C4-2B (cell line): ENCODE data around the gene PUS3.
A peak's percentile ranks its signal among the peaks of the same experiment; 100 is the strongest.
"Not testable (repeated sequence)": the region's sequence is repeated elsewhere in the genome, so short reads cannot be mapped to it uniquely, and the experiment has no call there.

Experiments used
- H3K27ac ChIP-seq: fragments of 450-650 bp; 2 replicates; pipeline ENCODE4 v1.5.1; 2017
- ZFX ChIP-seq: fragments of 450-650 bp; IDR thresholded peaks from 2 replicates; pipeline ENCODE4 v1.6.1; 2017
- TF ChIP-seq, protein P1 (sequence below): fragments of 450-650 bp; conservative IDR thresholded peaks from 2 replicates; pipeline ENCODE4 v1.5.1; 2017; ENCODE audit warnings: mild to moderate bottlenecking

Gene PUS3

DNA sequence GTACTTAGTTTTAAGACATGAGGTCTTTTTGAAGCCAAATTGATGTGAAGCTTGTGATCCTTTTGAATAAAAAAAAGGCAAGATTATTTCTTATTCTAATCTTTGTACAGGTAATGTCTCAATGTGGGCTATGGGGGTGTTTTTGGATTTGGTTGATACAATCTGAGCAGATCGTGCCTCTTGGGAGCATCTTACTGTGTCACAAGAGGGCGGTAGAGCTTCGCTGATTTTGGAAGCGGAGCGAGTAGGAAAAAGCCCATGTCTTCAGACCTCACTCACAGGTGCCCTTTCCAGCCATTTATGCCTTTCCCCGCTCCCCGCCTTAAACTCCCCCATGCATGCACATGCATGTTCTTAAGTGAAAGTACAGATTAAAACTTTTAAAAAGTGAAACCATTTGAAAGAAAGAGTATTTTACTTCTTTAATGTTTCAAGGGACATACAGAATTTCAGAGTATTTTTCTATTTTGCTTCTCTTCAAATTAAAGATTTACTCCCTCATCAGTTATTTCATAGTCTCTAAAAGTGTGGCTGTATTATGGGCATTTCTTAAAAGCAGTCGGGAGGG lies 20.1 kb upstream of the PUS3 start:
- H3K27ac ChIP-seq = no peak overlapping the region

DNA sequence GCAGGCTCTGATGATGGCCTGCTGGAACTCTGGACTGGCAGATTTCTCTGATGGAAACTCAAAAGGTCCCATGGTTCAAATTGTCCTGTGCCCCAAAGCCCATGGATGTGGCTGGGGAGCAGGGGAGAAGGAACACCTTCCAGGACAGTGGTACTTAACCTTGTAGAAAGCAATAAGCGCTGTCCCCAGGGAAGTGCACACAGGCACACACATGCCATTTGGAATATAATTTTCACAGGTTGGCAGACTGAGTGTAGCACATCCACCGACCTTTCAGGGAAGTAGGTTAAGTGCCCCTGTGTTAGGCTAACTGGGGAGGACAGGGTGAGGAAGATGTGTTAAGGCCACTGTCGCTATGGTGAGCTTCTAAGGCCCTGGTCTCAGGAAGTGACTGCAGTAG lies 19.1 kb upstream of the PUS3 start:
- TF ChIP-seq ZFX = no peak
- TF ChIP-seq, protein P1, sequence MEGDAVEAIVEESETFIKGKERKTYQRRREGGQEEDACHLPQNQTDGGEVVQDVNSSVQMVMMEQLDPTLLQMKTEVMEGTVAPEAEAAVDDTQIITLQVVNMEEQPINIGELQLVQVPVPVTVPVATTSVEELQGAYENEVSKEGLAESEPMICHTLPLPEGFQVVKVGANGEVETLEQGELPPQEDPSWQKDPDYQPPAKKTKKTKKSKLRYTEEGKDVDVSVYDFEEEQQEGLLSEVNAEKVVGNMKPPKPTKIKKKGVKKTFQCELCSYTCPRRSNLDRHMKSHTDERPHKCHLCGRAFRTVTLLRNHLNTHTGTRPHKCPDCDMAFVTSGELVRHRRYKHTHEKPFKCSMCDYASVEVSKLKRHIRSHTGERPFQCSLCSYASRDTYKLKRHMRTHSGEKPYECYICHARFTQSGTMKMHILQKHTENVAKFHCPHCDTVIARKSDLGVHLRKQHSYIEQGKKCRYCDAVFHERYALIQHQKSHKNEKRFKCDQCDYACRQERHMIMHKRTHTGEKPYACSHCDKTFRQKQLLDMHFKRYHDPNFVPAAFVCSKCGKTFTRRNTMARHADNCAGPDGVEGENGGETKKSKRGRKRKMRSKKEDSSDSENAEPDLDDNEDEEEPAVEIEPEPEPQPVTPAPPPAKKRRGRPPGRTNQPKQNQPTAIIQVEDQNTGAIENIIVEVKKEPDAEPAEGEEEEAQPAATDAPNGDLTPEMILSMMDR = no peak
- no peak overlapping the region for H3K27ac ChIP-seq

More for the DNA sequence above, 20.1 kb upstream of the PUS3 start:
- TF ChIP-seq, protein P1 = peak; percentile 93
- TF ChIP-seq ZFX = no peak

DNA sequence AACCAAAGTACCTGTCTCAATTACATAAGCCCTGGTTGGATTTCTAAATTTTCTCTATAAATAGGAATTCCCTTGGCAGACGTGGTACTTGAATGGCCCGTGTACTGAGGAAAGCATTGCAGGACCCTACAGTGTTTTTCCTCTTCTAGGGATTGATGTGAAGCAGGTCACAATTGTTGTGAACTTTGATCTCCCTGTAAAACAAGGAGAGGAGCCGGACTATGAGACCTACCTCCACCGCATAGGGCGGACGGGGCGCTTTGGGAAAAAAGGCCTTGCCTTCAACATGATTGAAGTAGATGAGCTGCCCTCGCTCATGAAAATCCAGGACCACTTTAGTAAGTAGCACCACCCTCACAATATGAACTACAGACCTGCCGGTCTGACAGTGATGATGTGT lies 18.0 kb upstream of the PUS3 start:
- TF ChIP-seq, protein P1 = no peak
- TF ChIP-seq ZFX = no peak
- H3K27ac ChIP-seq = no peak overlapping the region

DNA sequence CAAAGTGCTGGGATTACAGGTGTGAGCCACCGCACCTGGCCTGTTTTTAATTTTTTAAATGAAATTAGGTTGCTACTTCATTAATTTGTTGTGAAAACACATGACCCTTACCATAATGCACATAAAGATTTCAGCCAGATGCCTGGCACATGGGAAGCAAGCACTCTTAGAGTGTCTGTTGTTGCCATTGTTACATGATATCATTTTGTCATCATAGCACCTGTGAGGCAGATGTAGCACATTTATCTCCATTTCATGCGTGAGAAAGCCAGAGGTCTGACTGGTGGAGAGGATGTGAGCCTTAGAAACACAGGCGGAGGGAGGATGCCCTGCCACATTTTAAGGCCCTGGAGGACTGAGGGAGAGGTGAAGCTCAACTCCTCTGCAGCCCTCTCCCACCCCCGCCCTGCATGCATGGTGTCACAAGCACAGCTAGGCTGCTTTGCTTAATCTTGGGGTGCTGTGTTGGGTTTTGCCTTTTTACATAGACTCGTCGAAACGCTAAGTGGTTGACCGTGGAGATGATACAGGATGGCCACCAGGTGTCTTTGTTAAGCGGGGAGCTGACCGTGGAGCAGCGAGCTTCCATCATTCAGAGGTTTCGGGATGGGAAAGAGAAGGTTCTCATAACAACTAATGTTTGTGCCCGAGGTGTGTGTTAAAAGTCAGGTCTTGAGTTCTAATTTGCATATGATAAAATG lies 15.3 kb upstream of the PUS3 start:
- TF ChIP-seq ZFX = no peak
- TF ChIP-seq, protein P1 = no peak; the same call in 1 of the 2 replicates
- no peak overlapping the region for H3K27ac ChIP-seq

DNA sequence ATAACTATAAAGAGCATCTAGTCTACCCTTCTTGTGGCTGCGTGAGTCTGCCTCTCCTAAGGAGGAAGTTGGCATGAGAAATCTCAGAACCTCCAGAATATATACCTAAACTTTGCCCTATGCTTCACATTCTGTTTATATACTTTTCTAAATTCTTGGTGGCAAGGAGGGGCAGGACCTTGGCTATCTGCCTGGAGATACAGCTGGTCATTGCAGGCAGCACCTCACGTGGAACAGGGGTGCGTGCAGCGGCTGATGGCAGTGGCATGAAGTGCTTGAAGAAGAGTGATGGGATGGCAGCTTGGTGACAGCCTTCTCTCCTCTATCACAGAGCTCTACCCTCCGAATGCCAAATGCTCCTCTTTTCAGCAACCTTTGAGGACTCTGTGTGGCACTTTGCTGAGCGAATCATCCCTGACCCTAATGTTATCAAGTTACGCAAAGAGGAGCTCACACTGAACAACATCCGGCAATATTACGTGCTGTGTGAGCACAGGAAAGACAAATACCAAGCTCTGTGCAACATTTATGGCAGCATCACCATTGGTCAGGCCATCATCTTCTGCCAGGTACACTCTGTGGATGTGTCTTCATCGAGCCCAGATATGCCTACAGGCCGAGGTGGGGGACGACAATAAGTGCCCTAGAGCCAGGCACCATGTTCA lies 13.8 kb upstream of the PUS3 start:
- no peak for TF ChIP-seq ZFX
- TF ChIP-seq, protein P1 = no peak
- no peak overlapping the region for H3K27ac ChIP-seq

DNA sequence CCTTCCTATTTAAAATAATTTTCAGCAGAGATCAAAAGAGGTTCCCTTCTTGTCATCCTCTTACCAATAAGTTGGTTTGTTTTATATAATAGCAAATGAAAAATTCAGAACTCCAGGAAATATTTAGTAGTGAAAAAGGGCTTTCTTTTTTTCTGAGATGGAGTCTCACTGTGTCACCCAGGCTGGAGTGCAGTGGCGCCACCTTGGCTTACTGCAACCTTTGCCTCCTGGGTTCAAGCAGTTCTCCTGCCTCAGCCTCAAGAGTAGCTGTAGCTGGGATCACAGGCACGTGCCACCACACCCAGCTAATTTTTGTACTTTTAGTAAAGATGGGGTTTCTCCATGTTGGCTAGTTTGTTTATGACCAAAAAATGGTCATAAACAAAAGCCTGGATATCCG lies 11.6 kb upstream of the PUS3 start:
- TF ChIP-seq, protein P1 = 0 out of 2 replicates have a peak, but pooled peaks have one; percentile 8
- not testable (repeated sequence) for H3K27ac ChIP-seq

DNA sequence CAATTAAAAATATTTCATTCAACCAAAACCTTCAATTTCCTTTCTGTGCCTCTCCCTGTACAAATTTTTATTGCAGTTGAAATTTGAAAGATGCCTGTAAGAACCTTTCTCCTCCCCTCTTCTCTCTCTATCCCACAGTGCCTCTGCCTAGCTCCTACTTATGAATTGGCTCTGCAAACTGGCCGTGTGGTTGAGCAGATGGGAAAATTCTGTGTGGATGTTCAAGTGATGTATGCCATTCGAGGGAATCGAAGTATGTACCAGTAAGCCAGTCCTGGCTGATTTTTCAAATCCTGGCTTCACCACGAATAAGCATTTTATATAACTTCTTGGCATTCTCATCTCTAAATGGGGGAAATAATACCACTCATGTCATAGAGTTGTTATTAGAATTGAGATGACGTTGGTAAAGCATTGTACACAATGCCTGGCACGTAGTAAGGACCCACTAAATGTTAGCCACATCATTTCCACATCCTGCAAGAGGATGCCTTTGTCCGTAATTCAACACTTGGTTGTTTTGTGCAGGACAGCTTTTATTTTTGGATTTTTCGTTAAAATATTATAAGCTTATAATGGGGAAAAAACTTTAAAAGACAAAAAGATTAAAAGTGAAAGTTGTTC lies 7.3 kb upstream of the PUS3 start:
- no peak overlapping the region for H3K27ac ChIP-seq
- TF ChIP-seq ZFX = no peak
- TF ChIP-seq, protein P1 = no peak
